Measurements from ENCODE around the gene EPHB6. TPM values are rescaled to one million over a fixed set of nuclear protein-coding genes. Genes with fewer than 3 reads are reported as not detected.

Gene EPHB6
- polyA plus RNA-seq, 1 of the 3 experiments (the other 2 are of a cell fraction): 1.8 TPM

- CTCF ChIA-PET: interaction anchor here (0.6 to 12.2 kb wide), 13 partner anchors 10 to 420 kb away, joined by 3 to 154 read pairs (median 5); partner anchors contain the start of gene EPHB6
- H3K9ac ChIP-seq: no peak overlapping the region
- H3K9me3 ChIP-seq: no peaks in the 10 kb centered on the region
- H3K9me2 ChIP-seq: no peaks in the 10 kb centered on the region
- no peaks in the 10 kb centered on the region for H3K79me2 ChIP-seq (ENCODE audit: insufficient read depth)
- H2AFZ ChIP-seq (ENCODE audit: low read depth): no peak overlapping the region
- 59% methylated on average over 17 of the region's 18 CpGs for WGBS (ENCODE audit: low lambda C conversion rate)
- H3K4me3 ChIP-seq (ENCODE audit: low read depth in 2 of 2, low read length in 1 of 2): no peak overlapping the region
- no peaks in the 10 kb centered on the region for H3K36me3 ChIP-seq (replicated peaks in 1 of 2; ENCODE audit: control insufficient read depth in 1 of 2, insufficient read depth in 2 of 2, low read length in 1 of 2)
- TF ChIP-seq YY1 (IDR thresholded peaks at IDR 0.05; ENCODE audit: low read depth): no peak
- TF ChIP-seq FOSL2 (IDR thresholded peaks at IDR 0.05; ENCODE audit: borderline replicate concordance, low read depth): no peak
- TF ChIP-seq, protein P1, sequence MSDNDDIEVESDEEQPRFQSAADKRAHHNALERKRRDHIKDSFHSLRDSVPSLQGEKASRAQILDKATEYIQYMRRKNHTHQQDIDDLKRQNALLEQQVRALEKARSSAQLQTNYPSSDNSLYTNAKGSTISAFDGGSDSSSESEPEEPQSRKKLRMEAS (IDR thresholded peaks at IDR 0.05; ENCODE audit: low read depth): no peak
- no peak for TF ChIP-seq MXI1 (IDR thresholded peaks at IDR 0.05; ENCODE audit: low read depth, low read length)
- TF ChIP-seq TCF12 (IDR thresholded peaks at IDR 0.05): no peak
- no peaks in the 10 kb centered on the region for H3K4me1 ChIP-seq (ENCODE audit: control insufficient read depth in 1 of 2, insufficient read depth in 2 of 2, low read depth in 1 of 2, low read length in 1 of 2)
- POLR2A ChIA-PET: no interaction called here
- no peaks in the 10 kb centered on the region for H3F3A ChIP-seq (replicated peaks; ENCODE audit: insufficient read depth)
- H4K20me1 ChIP-seq (ENCODE audit: insufficient read depth): no peaks in the 10 kb centered on the region
- no peak for DNase-seq
- H3K27me3 ChIP-seq (ENCODE audit: insufficient read depth): peaks cover 11% of the 10 kb centered on the region
- no peak overlapping the region for H3K27ac ChIP-seq (ENCODE audit: low read depth in 2 of 2, low read length in 1 of 2)
- no peak overlapping the region for H3K4me2 ChIP-seq
Observed at GRCh38 chr7:142867398-142868187, 12.7 kb downstream of the EPHB6 start.

DNA sequence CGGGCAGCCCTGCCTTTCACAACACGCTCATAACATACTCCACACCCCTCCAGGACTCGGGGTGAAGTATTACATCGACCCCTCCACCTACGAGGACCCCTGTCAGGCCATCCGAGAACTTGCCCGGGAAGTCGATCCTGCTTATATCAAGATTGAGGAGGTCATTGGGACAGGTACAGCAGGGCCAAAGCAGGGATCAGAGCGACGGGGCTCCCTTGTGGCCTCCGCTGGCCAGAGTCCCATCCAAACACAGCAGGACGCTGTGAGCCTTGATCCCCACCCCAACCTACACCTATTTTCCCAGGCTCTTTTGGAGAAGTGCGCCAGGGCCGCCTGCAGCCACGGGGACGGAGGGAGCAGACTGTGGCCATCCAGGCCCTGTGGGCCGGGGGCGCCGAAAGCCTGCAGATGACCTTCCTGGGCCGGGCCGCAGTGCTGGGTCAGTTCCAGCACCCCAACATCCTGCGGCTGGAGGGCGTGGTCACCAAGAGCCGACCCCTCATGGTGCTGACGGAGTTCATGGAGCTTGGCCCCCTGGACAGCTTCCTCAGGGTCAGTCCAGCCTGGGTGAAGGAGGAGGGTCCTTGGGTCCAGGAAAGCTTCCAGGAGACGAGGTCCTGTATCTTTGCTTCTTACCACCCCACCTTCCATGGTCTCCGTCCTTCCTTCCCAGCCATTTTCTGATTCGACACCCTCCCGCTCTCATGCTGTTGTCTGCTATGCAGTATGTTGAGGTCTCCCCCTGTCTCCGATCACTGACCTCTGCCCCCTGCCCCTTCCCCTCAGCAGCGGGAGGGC is 13.5 kb downstream of the EPHB6 start:
- no peak overlapping the region for H3K4me2 ChIP-seq
- POLR2A ChIA-PET: no interaction called here
- no peaks in the 10 kb centered on the region for H3K9me2 ChIP-seq

More for the DNA sequence above, 13.5 kb downstream of the EPHB6 start:
- no peak overlapping the region for H3K9ac ChIP-seq
- no peaks in the 10 kb centered on the region for H3K36me3 ChIP-seq (replicated peaks in 1 of 2; ENCODE audit: control insufficient read depth in 1 of 2, insufficient read depth in 2 of 2, low read length in 1 of 2)
- WGBS (ENCODE audit: low lambda C conversion rate): 74% methylated on average over 30 of the region's 31 CpGs
- TF ChIP-seq EP300 (IDR thresholded peaks at IDR 0.05; ENCODE audit: borderline replicate concordance in 1 of 2, low read depth in 1 of 2, low read length in 1 of 2) (no peak), FOXM1 (IDR thresholded peaks at IDR 0.05; ENCODE audit: low read depth) (no peak), NRF1 (IDR thresholded peaks at IDR 0.05; ENCODE audit: low read depth, low read length) (no peak), NFIC (IDR thresholded peaks at IDR 0.05; ENCODE audit: borderline replicate concordance) (no peak), MXI1 (IDR thresholded peaks at IDR 0.05; ENCODE audit: low read depth, low read length) (no peak), SMC3 (IDR thresholded peaks at IDR 0.05; ENCODE audit: low read depth, low read length) (no peak), TCF12 (IDR thresholded peaks at IDR 0.05) (no peak), FOXJ3 (CRISPR knock-in tag; IDR thresholded peaks at IDR 0.05) (no peak), SIN3A (IDR thresholded peaks at IDR 0.05; ENCODE audit: borderline replicate concordance, low read depth, low read length) (no peak), POLR2AphosphoS5 (IDR thresholded peaks at IDR 0.05; ENCODE audit: low read depth, low read length) (no peak), IRF3 (IDR thresholded peaks at IDR 0.05; ENCODE audit: low read depth, low read length) (no peak), JUND (IDR thresholded peaks at IDR 0.05) (no peak), GATA2 (CRISPR knock-in tag; IDR thresholded peaks at IDR 0.05) (no peak), RXRA (IDR thresholded peaks at IDR 0.05; ENCODE audit: borderline replicate concordance, low read depth) (no peak), YY1 (IDR thresholded peaks at IDR 0.05; ENCODE audit: low read depth) (no peak)
- TF ChIP-seq, protein P2, sequence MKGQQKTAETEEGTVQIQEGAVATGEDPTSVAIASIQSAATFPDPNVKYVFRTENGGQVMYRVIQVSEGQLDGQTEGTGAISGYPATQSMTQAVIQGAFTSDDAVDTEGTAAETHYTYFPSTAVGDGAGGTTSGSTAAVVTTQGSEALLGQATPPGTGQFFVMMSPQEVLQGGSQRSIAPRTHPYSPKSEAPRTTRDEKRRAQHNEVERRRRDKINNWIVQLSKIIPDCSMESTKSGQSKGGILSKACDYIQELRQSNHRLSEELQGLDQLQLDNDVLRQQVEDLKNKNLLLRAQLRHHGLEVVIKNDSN (IDR thresholded peaks at IDR 0.05; ENCODE audit: borderline replicate concordance, low read depth): no peak
- TF ChIP-seq, protein P3, sequence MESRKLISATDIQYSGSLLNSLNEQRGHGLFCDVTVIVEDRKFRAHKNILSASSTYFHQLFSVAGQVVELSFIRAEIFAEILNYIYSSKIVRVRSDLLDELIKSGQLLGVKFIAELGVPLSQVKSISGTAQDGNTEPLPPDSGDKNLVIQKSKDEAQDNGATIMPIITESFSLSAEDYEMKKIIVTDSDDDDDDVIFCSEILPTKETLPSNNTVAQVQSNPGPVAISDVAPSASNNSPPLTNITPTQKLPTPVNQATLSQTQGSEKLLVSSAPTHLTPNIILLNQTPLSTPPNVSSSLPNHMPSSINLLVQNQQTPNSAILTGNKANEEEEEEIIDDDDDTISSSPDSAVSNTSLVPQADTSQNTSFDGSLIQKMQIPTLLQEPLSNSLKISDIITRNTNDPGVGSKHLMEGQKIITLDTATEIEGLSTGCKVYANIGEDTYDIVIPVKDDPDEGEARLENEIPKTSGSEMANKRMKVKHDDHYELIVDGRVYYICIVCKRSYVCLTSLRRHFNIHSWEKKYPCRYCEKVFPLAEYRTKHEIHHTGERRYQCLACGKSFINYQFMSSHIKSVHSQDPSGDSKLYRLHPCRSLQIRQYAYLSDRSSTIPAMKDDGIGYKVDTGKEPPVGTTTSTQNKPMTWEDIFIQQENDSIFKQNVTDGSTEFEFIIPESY (IDR thresholded peaks at IDR 0.05; ENCODE audit: borderline replicate concordance, low read depth): no peak
- peaks cover 5% of the 10 kb centered on the region; the same call in 1 of the 2 replicates for H3K27me3 ChIP-seq (ENCODE audit: insufficient read depth)
- CTCF ChIA-PET: interaction anchor here (0.6 to 12.2 kb wide), 10 partner anchors 11 to 385 kb away, joined by 3 to 154 read pairs (median 16); partner anchors contain the start of gene EPHB6
- H3K9me3 ChIP-seq: no peaks in the 10 kb centered on the region
- H3K79me2 ChIP-seq (ENCODE audit: insufficient read depth): no peaks in the 10 kb centered on the region
- H3K27ac ChIP-seq (ENCODE audit: low read depth in 2 of 2, low read length in 1 of 2): no peak overlapping the region
- DNase-seq: no peak
- no peaks in the 10 kb centered on the region for H3F3A ChIP-seq (replicated peaks; ENCODE audit: insufficient read depth)
- no peaks in the 10 kb centered on the region for H3K4me1 ChIP-seq (ENCODE audit: control insufficient read depth in 1 of 2, insufficient read depth in 2 of 2, low read depth in 1 of 2, low read length in 1 of 2)
- H3K4me3 ChIP-seq (ENCODE audit: low read depth in 2 of 2, low read length in 1 of 2): no peak overlapping the region
- no peaks in the 10 kb centered on the region for H4K20me1 ChIP-seq (ENCODE audit: insufficient read depth)
- no peak overlapping the region for H2AFZ ChIP-seq (ENCODE audit: low read depth)
